ENCODE measurements around the gene PELI1. TPM values are rescaled to one million over a fixed set of nuclear protein-coding genes. Genes with fewer than 3 reads are reported as not detected.
"Not testable (repeated sequence)": the region's sequence is repeated elsewhere in the genome, so short reads cannot be mapped to it uniquely, and the experiment has no call there.

PELI1 gene
- total RNA-seq, 1 experiment from 2014 or later: 122 TPM

DNA sequence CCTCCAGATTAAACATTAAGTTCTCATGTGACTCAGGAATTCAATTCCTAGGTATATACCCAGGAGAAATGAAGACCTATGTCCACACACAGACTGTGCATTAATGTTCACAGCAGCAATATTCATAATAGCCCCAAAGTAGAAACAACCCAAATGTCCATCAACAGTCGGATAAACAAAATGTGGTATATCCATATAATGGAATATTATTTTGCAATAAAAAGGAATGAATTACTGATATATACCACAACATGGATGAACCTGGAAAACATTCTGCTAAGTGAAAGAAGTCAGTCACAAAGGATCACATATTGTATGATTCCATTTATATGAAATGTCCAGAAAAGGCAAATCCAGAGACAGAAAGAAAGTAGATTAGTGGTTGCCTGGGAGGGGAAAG, 20.5 kb downstream of the PELI1 start:
- no peak for DNase-seq (ENCODE audit: low spot score)

DNA sequence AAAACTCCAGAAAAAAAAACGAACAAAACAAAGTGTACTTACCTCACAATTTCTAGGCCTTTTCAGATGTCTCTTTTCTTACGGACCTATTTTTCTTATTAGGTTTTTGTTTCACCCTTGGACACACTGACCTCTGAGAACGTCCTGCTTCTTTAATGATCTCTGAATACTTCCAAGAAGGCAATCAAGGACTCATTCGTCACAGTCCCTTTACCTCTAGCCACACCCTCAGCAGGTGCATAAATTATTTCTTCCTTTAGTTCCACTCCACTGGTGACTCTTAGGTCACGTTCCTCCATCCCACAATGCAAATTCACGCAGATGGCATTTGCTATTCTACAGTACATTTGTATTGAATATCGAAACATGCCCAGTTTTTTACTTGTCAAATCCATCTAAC, 21.9 kb downstream of the PELI1 start:
- no peak for DNase-seq (ENCODE audit: low spot score)

DNA sequence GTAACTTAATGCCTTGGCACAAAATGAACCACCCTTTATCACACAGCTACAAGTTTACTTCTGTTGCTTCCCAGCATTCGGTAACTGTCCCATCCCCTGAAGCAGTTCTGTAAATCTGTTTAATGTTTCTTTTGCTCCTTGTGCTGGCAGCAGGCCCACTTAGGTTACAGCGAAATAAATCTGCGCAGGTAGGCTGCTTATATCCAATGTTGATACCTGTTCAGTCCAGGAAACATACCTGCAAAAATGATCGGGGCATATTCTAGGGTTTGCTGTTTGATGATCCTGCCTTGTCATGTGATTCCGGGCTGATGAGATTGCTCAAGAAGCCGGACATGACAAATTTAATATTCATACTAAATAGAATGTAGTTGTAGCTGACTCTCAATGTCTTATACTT, 23.3 kb downstream of the PELI1 start:
- peak; percentile 62 for DNase-seq (ENCODE audit: low spot score)

DNA sequence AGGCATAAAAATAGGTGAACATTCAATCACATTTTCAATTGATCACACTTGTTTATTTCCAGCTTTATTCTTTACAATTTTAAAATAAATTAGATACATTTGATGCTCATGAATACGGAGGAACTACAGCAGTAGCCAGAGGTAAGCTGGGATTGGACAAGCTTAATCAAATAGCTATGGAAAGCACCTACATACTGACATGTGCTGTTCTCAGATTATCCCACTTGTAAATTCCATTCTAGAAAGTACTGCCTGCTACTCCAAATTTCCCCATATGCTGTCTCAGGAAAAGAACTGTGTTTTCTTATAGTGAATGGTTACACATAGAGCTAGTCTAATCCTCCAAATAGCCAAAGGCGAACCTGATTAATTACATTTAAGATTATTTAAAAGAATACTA, 24.2 kb downstream of the PELI1 start:
- no peak for DNase-seq (ENCODE audit: low spot score)

DNA sequence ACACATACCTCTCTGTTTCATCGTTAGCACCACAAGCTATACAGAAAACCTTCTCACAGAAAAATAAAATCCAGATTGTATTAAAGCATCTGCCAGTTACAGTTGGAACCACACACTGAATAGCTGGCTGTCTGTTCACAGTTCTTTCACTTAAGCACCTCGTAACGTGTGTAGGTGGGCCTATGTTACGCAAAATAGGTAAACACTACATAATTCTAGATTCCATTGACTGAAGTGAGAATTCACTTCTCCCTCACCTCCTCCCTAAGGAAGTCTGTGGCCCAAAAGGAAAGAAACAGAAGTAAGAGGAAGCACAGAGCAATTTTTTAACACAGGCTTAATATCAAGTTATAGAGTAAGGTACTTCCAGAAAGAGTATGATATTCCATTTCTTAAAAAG, 24.9 kb downstream of the PELI1 start:
- peak; percentile 69 for DNase-seq (ENCODE audit: low spot score)

DNA sequence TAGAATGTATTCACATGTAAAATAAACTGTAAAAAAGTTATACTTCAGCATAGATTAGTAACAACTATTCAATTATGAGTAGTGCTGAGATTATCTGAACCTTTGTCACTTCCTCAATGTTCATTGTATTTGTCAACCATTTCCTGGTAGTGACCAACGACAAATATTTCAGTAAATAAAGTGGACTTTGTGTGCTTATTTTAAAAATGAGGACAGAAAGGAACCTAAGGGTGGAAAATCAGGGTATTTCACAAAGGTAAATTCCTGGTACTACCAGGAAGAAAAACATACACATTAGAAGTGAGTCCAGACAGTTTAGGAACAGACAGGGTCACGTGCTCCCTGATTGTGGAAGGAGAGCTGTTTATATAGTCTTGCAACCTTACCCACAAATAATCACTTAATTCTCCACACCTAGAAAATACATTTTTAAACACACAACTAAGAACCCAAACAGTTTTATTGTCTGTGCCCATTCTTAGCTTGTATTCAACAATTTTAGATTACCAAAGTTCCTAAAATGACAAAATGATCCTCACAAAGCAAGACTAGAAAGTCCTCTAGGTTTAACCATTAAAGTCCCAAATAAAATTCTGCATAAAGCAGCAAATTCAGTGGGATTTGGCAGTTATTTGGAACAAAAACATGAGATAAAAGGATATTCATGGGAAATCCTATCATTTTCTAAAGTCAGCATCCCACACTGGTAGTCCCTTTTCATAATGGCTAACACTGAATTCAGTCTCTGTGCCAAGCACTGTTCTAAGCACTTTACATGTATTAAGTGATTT, 28.2 kb downstream of the PELI1 start:
- DNase-seq (ENCODE audit: low spot score): peak; percentile 68

- peak; percentile 35 for DNase-seq (ENCODE audit: low spot score)
Measured at GRCh38 chr2:64114912-64115277, 29.3 kb downstream of the PELI1 start.

- peak; percentile 71 for DNase-seq (ENCODE audit: low spot score)
Measured at GRCh38 chr2:64114063-64114911, 29.9 kb downstream of the PELI1 start.

DNA sequence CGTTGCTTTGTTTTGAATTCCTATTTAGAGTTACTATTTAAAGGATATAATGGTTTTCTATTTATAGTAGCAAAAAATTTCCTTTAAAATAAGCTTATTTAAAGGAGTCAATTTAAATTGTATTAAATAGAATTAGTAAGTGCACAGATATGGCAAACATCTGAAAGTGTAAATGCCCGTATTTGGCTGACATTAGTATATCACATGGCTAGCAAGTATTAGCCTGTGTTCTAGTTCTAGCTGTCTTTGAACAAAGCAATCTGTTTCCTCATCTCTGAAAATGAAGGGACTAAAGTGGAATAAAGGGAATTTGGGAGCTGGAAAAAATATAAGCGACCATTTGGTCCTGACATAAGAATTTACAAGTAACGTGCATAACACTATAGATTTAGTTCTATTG, 32.2 kb downstream of the PELI1 start:
- peak; percentile 10 for DNase-seq (ENCODE audit: low spot score)

- no peak for DNase-seq (ENCODE audit: low spot score)
Measured at GRCh38 chr2:64111426-64111825, 32.8 kb downstream of the PELI1 start.

DNA sequence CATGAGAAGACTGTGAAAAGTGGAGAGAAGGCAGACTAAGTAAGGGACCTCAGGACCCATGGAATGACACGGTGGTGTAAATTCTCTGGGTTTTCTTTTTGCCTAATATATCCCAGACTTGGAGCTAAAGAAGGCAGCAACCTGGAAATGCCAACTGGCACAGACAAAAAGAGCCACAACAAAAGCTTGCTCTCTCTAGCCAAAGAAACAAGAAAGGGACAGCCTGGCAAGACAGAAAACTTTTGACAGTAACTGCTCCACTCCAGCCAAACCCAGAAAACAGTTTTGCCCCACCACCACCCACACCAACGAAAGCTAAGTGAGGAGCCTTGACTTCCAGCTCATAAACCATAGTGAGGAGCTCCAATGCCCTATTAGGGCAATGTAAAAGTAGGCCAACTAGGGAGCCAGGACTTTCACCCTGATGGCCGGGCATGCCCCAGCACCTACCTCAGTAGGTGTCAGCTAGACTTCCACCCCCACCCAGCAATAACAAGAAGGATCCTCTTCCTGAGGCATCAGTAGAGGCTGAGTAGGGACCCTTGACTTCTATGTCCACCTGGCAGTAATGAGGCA, 35.5 kb downstream of the PELI1 start:
- DNase-seq (ENCODE audit: low spot score): peak; percentile 0

- no peak for DNase-seq (ENCODE audit: low spot score)
Measured at GRCh38 chr2:64106481-64106880, 37.7 kb downstream of the PELI1 start.

DNA sequence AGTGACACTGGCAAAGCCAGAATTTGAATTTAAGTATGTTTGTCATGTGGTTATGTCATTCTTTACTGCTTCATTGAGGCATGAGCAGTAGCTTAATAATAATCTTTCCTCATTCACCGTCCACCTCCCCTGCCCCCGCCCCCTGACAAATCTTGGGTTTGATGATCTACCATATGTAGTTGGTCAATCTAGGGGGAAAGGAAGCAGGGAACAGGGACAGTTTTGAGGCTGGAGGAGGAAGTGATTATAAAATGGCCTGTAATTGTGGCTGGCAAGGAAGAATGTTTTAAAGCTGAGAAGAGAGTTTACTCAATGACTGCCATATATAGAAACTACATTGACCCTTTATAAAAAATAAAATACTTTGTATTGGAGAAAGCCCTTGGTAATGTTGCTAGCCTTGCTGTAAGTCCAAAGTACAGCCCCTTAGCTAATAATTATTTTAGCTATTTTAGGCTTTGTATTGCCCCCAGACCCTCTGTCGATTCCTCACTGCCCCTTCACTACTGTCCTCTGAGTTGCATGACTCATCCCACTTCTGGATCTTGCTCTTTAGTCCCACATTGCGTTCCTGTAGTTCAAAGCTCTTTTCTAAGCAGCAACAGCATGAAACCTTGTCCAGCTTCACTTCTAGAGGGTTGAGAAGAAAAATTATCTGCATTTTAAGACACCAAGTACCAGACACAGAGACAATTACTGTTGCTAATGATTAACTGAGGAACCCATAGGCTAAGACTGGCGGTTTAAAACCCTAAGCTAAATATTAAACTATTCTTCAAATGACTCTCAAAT, 38.4 kb downstream of the PELI1 start:
- DNase-seq (ENCODE audit: low spot score): peak; percentile 69

DNA sequence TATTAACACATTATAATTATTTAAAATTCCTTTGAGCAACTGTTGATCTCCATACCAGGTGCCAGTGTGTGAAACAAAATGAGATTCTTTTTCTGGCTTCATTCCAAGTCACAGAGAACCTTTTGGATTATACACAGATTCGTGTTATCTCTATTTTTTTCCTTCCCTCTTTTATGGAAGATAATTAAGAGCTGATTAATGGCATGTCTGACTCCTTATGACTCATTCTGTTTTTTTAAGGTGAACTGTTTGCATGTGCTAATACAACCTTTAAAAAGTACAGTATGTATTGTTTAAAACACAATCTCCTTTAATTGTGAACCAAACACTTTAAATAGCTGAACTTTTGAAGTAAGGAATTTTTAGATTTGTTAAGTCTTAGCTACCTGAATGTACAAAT, 39.3 kb downstream of the PELI1 start:
- peak; percentile 79 for DNase-seq (ENCODE audit: low spot score)

DNA sequence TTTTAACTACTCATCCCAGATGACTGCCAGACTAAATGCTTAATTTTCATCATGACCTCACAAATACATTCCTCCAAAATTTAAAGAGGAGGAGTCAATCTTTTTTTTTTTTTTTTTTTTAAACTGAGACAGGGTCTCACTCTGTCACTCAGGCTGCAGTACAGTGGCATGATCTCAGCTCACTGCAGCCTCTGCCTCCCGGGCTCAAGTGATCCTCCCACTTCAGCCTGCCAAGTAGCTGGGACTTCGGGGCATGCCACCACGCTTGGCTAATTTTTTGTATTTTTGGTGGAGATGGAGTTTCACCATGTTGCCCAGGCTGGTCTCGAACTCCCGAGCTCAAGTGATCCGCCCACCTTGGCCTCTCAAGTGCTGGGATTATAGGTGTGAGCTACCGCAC, 41.5 kb downstream of the PELI1 start:
- not testable (repeated sequence) for DNase-seq (ENCODE audit: low spot score)

DNA sequence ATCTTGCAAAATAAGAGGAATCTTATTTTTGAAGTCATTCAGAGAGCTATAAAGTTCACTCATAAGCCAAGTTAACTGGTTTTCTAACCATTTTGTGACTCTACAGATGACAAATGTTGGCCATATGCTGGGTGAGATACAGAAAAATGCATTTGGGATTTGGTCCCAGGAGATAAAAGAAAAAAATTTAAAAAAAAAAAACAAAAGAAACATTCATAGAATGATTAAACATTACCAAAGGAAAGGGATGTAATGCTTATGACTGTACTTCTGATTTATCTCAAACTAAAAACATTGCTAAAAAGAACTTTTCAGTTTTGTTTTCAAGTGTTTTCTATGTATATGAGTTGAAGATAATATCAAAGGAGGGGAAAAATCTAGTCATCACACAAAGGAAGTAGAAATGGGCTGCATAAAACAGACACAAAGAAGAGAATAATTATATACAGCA, 43.1 kb downstream of the PELI1 start:
- no peak for DNase-seq (ENCODE audit: low spot score)

GRCh38 chr2:64100584-64100983, 43.6 kb downstream of the PELI1 start:
- DNase-seq (ENCODE audit: low spot score): not testable (repeated sequence)

GRCh38 chr2:64094663-64095382, 49.4 kb downstream of the PELI1 start:
- no peak for DNase-seq (ENCODE audit: low spot score)

DNA sequence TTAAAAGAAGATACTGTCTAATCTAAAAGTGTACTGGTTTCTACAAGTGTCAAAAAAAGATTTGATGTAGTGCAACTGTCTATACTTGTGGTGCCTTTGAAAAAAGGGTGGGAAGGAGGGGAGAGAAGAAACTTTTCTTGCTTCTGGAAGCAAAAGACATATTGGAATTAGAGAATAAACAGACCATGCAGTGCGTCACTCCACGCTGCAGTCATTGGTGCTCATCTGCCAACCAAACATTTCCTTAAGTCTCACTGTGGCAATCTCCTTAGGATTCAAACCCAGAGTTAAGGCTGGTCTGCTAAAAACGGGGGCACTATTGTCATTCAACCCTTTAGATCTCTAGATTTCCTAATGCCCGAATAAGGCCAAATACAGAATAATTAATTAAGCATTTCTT, 50.9 kb downstream of the PELI1 start:
- DNase-seq (ENCODE audit: low spot score): no peak

GRCh38 chr2:64092502-64092901, 51.7 kb downstream of the PELI1 start:
- DNase-seq (ENCODE audit: low spot score): no peak

DNA sequence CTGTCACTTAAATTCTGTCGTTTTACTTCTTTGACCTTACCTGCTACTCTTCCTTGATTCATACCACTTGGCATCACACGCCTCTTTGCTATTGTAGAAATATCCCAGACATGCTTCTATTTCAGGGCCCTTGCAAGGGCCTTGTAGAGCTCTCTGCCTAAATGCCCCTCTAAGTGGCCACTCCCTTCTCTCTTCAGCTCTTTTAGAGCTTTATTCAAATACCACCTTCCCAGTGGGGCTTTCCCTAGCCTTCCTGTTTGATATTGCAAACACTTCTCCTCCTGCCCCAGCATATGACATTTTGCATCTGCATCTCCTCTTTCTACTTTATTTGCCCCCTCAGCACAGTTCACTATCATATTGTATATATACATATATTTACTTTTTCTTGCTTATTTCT, 54.0 kb downstream of the PELI1 start:
- DNase-seq (ENCODE audit: low spot score): no peak

Measured in HT-29 (cell line).